Rectal smooth muscle tissue (tissue), 1 donor: ENCODE data around the gene FGFR2.

Source experiments
- H3K27ac ChIP-seq: one replicate; pipeline ENCODE4 v1.7.0; 2013; ENCODE audit warnings: low read depth, low read length, inconsistent platforms
- H3K27me3 ChIP-seq: one replicate; pipeline ENCODE4 v1.7.0; 2013; ENCODE audit warnings: low read length; ENCODE audit not compliant: control insufficient read depth, insufficient read depth
- H3K36me3 ChIP-seq: one replicate; pipeline ENCODE4 v1.7.0; 2013; ENCODE audit warnings: low read length; ENCODE audit not compliant: control insufficient read depth, insufficient read depth
- H3K4me1 ChIP-seq: one replicate; pipeline ENCODE4 v1.7.0; 2013; ENCODE audit warnings: low read length; ENCODE audit not compliant: control insufficient read depth, insufficient read depth
- H3K4me3 ChIP-seq: one replicate; pipeline ENCODE4 v1.7.0; 2013; ENCODE audit warnings: low read length
- H3K9ac ChIP-seq: one replicate; pipeline ENCODE4 v1.7.0; 2013; ENCODE audit warnings: low read length

Gene FGFR2

DNA sequence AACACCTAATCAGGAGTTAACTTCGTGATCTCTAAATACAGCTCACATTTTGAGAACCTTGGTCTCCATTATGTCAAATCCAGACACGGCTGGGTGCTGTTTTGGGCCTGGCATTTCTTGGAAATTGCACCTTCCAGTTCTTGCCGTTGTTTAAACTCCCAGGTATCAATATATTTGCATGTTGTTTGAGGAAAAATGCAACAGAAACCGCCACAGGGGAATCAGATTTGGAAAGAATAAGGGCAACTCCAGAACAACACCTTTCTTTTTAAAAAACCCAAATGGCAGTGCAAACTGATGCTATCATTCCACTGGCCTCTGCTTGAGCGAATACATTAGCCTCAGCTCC, 162.0 kb downstream of the FGFR2 start:
- no peaks in the 10 kb centered on the region for H3K27me3 ChIP-seq
- H3K27ac ChIP-seq: peak overlapping the region; percentile 46
- H3K9ac ChIP-seq: no peak overlapping the region
- H3K36me3 ChIP-seq: no peaks in the 10 kb centered on the region
- H3K4me3 ChIP-seq: no peak overlapping the region
- H3K4me1 ChIP-seq: peaks cover 20% of the 10 kb centered on the region

DNA sequence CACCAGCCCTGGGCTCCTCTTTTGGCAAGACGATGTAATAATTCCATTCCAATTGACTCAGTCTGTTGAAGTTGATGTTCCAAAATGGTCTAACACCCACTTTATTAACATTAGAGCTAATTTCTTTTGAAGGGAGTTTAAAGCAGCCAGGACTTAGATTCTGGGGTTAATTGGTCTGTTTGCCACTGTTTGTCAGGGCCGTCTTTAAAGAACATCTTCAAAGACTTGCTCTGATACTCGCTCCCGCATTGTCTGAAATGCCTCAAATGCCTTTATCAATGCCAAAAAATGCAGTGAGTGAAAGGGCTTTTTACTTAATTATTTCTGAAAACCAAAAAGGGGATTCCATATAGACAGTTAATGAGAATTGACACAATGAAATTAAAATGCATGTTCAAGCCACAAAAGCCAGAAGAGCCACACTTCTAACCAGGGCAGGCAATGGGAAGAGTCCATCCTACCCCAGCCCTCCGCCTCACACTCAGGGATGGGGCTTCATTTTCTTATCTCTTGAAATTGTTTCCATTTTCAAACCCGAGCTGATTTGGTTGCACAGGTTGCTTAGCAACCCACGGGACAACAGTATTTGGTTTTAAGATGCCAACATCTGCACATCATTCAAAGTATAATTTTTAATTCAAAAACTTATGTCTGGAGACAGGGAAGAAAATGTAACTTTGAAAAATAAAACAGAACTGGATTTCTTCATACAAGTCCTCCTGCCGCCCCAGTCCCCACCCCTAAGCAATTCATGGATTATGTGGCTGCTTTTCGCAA, 163.0 kb downstream of the FGFR2 start:
- H3K4me1 ChIP-seq: peaks cover 20% of the 10 kb centered on the region
- no peaks in the 10 kb centered on the region for H3K36me3 ChIP-seq
- H3K27me3 ChIP-seq: no peaks in the 10 kb centered on the region
- H3K27ac ChIP-seq: peak overlapping the region; percentile 45
- H3K9ac ChIP-seq: no peak overlapping the region
- H3K4me3 ChIP-seq: no peak overlapping the region

DNA sequence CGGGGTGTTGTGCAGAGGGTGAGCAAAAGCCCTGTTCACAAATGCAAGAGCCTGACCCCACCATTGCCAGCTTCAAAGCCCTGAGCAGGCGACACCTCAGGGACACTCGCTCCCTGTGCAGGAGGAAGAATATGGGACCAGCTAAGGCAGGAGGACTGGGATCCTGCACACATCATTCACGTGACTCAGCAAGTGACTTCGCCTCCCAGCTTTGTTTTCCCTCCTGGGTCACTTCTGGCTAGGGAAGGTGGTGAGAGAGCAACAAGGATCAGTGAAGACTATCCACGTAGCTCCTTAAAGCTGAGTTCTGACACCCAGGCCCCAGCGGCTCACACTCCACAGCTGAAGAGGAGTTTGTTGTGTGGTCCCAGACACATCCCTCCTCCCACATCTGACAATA, 164.3 kb downstream of the FGFR2 start:
- no peak overlapping the region for H3K9ac ChIP-seq
- no peaks in the 10 kb centered on the region for H3K27me3 ChIP-seq
- H3K36me3 ChIP-seq: no peaks in the 10 kb centered on the region
- no peak overlapping the region for H3K4me3 ChIP-seq
- peaks cover 20% of the 10 kb centered on the region for H3K4me1 ChIP-seq
- no peak overlapping the region for H3K27ac ChIP-seq

DNA sequence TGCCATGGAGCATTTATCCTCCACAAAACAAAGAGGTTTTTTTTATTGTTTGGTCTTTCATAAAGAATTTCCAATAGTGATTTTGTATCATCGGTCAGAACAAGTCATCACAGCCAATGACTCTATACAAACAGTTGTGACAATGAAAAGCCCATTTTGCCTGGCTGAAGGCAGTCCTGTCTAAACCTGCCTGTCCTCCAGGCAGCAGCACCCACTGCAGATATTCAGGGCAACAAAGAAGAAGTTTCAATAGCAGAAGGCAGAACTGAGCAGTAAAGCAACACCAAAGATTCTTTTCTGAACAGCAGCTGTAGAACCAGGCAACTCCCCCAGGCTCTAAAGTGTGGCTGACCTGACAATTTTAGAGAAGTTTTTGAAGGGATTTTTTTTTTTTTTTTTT, 169.4 kb downstream of the FGFR2 start:
- no peak overlapping the region for H3K9ac ChIP-seq
- peaks cover 13% of the 10 kb centered on the region for H3K4me1 ChIP-seq
- no peak overlapping the region for H3K4me3 ChIP-seq
- H3K36me3 ChIP-seq: no peaks in the 10 kb centered on the region
- H3K27ac ChIP-seq: no peak overlapping the region
- no peaks in the 10 kb centered on the region for H3K27me3 ChIP-seq
